Keratinocyte (primary cell): ENCODE measurements around the gene SHPK. TPM values are rescaled to one million over a fixed set of nuclear protein-coding genes. Genes with fewer than 3 reads are reported as not detected.

ENCODE experiments used
- DNase-seq: peaks from one replicate; pipeline ENCODE4 v3.0.0-alpha.2; 2011; ENCODE audit warnings: low read depth, missing footprints, low spot score
- FAIRE-seq: peaks from 2 replicates; lab custom pipeline; 2011; peaks lifted over from hg19 to GRCh38; lab: Jason Lieb, UNC
- H2AFZ ChIP-seq: 2 replicates; pipeline ENCODE4 v1.6.0; 2012; ENCODE audit warnings: low read length, control low read depth, inconsistent platforms; ENCODE audit not compliant: control insufficient read depth
- H3K27ac ChIP-seq: 2 replicates; pipeline ENCODE4 v1.5.1; 2011; ENCODE audit warnings: low read length; ENCODE audit not compliant: control insufficient read depth, insufficient read depth
- H3K27me3 ChIP-seq: 3 replicates; pipeline ENCODE4 v1.6.0; 2011; ENCODE audit warnings: low read length; ENCODE audit not compliant: control insufficient read depth, insufficient read depth; ENCODE audit errors: extremely low read depth
- H3K36me3 ChIP-seq, 2 experiments: 2 replicates in 1 of 2; 3 replicates in 1 of 2; pipeline ENCODE4 v1.5.1; 2011; ENCODE audit warnings: low read length in 2 of 2, mild to moderate bottlenecking in 1 of 2; ENCODE audit not compliant: control insufficient read depth in 2 of 2, insufficient read depth in 2 of 2; ENCODE audit errors: extremely low read depth in 1 of 2
- H3K4me1 ChIP-seq: 3 replicates; pipeline ENCODE4 v1.5.1; 2011; ENCODE audit warnings: low read length; ENCODE audit not compliant: control insufficient read depth, insufficient read depth; ENCODE audit errors: extremely low read depth
- H3K4me2 ChIP-seq: 3 replicates; pipeline ENCODE4 v1.6.0; 2011; ENCODE audit warnings: low read depth, low read length; ENCODE audit not compliant: control insufficient read depth, insufficient read depth; ENCODE audit errors: extremely low read depth
- H3K4me3 ChIP-seq, 3 experiments: fragments of 200-600 bp in 1 of 3; sonication (generic) in 1 of 3; 2 replicates in 2 of 3; 3 replicates in 1 of 3; pipeline ENCODE4 v1.5.1; 2011 to 2016; ENCODE audit warnings: low read length in 3 of 3, mild to moderate bottlenecking in 3 of 3, control low read depth in 2 of 3, inconsistent platforms in 1 of 3, low read depth in 1 of 3, mixed read lengths in 1 of 3, mixed run types in 1 of 3, moderate library complexity in 1 of 3; ENCODE audit not compliant: control insufficient read depth in 2 of 3, insufficient read depth in 2 of 3; ENCODE audit errors: extremely low read depth in 1 of 3
- H3K79me2 ChIP-seq: 2 replicates; pipeline ENCODE4 v1.6.0; 2012; ENCODE audit warnings: low read length; ENCODE audit not compliant: control insufficient read depth, insufficient read depth
- H3K9ac ChIP-seq: 3 replicates; pipeline ENCODE4 v1.6.0; 2011; ENCODE audit warnings: low read length; ENCODE audit not compliant: control insufficient read depth, insufficient read depth; ENCODE audit errors: extremely low read depth
- H3K9me1 ChIP-seq: 3 replicates; pipeline ENCODE4 v1.6.0; 2011; ENCODE audit warnings: low read length; ENCODE audit not compliant: control insufficient read depth, insufficient read depth; ENCODE audit errors: extremely low read depth
- H3K9me3 ChIP-seq: 2 replicates; pipeline ENCODE4 v1.5.1; 2012; ENCODE audit warnings: low read depth, low read length; ENCODE audit not compliant: control insufficient read depth
- H4K20me1 ChIP-seq: 3 replicates; pipeline ENCODE4 v1.6.0; 2011; ENCODE audit warnings: low read length; ENCODE audit not compliant: control insufficient read depth, insufficient read depth; ENCODE audit errors: extremely low read depth
- CTCF ChIP-seq, 3 experiments: IDR thresholded peaks in 1 of 3; conservative IDR thresholded peaks in 1 of 3; optimal IDR thresholded peaks in 1 of 3; 2 replicates in 2 of 3; 3 replicates in 1 of 3; pipeline versions ENCODE3 to v1.5.1; 2011; ENCODE audit warnings: low read length in 3 of 3, mild to moderate bottlenecking in 3 of 3, moderate library complexity in 2 of 3, control low read depth in 1 of 3, inconsistent platforms in 1 of 3; ENCODE audit not compliant: insufficient read depth in 2 of 3; ENCODE audit errors: extremely low read depth in 1 of 3
- EZH2 ChIP-seq: IDR thresholded peaks from one replicate; pipeline ENCODE4 v1.6.1; 2012; ENCODE audit warnings: inconsistent platforms, mild to moderate bottlenecking, low read length, moderate library complexity
- dilution Hi-C: fragments of 300-500 bp; cut with MboI; formaldehyde crosslinking; loops from one replicate; pipeline ENCODE4 v1.7.0; 2020; ENCODE audit warnings: low sequenced_read_pairs; ENCODE audit not compliant: extremely low pct_ligation_motif_present
- polyA plus RNA-seq, 5 experiments: library from polyadenylated mRNA; depleted of rRNA in 3 of 5; stranded (reverse) in 3 of 5; stranded (forward) in 1 of 5; unstranded in 1 of 5; fragments of >200 nt; gene quantifications; 1 replicate in 1 of 5; 2 replicates in 3 of 5; 3 replicates in 1 of 5; pipeline versions ENCODE4 v1.2.1 to v1.2.3, GENCODE V29; 2011 to 2012; ENCODE audit warnings: missing spikeins in 2 of 5, low read depth in 1 of 5, low replicate concordance in 1 of 5

The SHPK gene
- polyA plus RNA-seq, 1 donor (not counting 4 experiments of a cell fraction or from before 2014, with no cell fraction given): 9.2 TPM

- Histone ChIP-seq H3K4me3 (no peak overlapping the region), H4K20me1 (no peaks in the 10 kb centered on the region), H3K36me3 (peaks cover 4 to 12% of the 10 kb centered on the region in 2 experiments), H3K9me1 (no peaks in the 10 kb centered on the region), H2AFZ (no peak overlapping the region), H3K27me3 (no peaks in the 10 kb centered on the region), H3K4me1 (peaks cover 6% of the 10 kb centered on the region), H3K27ac (no peak overlapping the region), H3K9ac (no peak overlapping the region), H3K4me2 (no peak overlapping the region), H3K79me2 (no peaks in the 10 kb centered on the region), H3K9me3 (no peaks in the 10 kb centered on the region)
- FAIRE-seq (no peak), DNase-seq (no peak)
- dilution Hi-C loops: no loop called here
- TF ChIP-seq CTCF (optimal IDR thresholded peaks at IDR 0.05 in 1 of 3, IDR thresholded peaks at IDR 0.05 in 1 of 3, conservative IDR thresholded peaks at IDR 0.05 in 1 of 3; ENCODE audit: extremely low read depth in 1 of 3, insufficient read depth in 2 of 3, low read length in 3 of 3): no peak
- no peak for TF ChIP-seq EZH2
These were observed 50.2 kb downstream of the SHPK start for GRCh38 chr17:3585826-3586225.

- H3K4me1 ChIP-seq: peaks cover 6% of the 10 kb centered on the region
- FAIRE-seq: no peak
- no peak overlapping the region for H3K9ac ChIP-seq
- no peaks in the 10 kb centered on the region for H3K27me3 ChIP-seq
- no peak for DNase-seq
- no peak for TF ChIP-seq CTCF (optimal IDR thresholded peaks at IDR 0.05 in 1 of 3, IDR thresholded peaks at IDR 0.05 in 1 of 3, conservative IDR thresholded peaks at IDR 0.05 in 1 of 3; ENCODE audit: extremely low read depth in 1 of 3, insufficient read depth in 2 of 3, low read length in 3 of 3)
- no peak for TF ChIP-seq EZH2
- no peaks in the 10 kb centered on the region for H3K9me3 ChIP-seq
- no peak overlapping the region for H2AFZ ChIP-seq
- H3K9me1 ChIP-seq: no peaks in the 10 kb centered on the region
- no peak overlapping the region for H3K27ac ChIP-seq
- dilution Hi-C loops: no loop called here
- H3K4me2 ChIP-seq: no peak overlapping the region
- peaks cover 4 to 14% of the 10 kb centered on the region in 2 experiments for H3K36me3 ChIP-seq
- no peak overlapping the region for H3K4me3 ChIP-seq
- no peaks in the 10 kb centered on the region for H4K20me1 ChIP-seq
- no peaks in the 10 kb centered on the region for H3K79me2 ChIP-seq
These were observed 52.6 kb downstream of the SHPK start for GRCh38 chr17:3583456-3583855.
